T-cell (primary cell): Measurements from ENCODE around the gene TMEM240. TPM values are rescaled to one million over a fixed set of nuclear protein-coding genes. Genes with fewer than 3 reads are reported as not detected.
"Not testable (repeated sequence)": the region's sequence is repeated elsewhere in the genome, so short reads cannot be mapped to it uniquely, and the experiment has no call there.

Experiments
- ATAC-seq, 4 experiments: fragments of 200-7000 bp in 3 of 4; fragments of 150-1000 bp in 1 of 4; cut with Tn5 transposase; replicated peaks in 1 of 4; 1 replicate in 3 of 4; 2 replicates in 1 of 4; pipeline ENCODE4 v1.10.0; 2021; ENCODE audit warnings: moderate library complexity in 3 of 4, mild to moderate bottlenecking in 2 of 4, moderate number of reproducible peaks in 1 of 4
- CTCF ChIA-PET, 2 donors: fragments of 300-600 bp; sonication (Branson Sonifier 250); formaldehyde crosslinking; loops; one replicate each; lab custom pipeline; 2022; ENCODE audit warnings: antibody characterized with exemption in 2 of 2; lab: Charles Lee
- POLR2A ChIA-PET, 2 donors: fragments of 300-600 bp; sonication (Branson Sonifier 250); formaldehyde crosslinking; loops; one replicate each; lab custom pipeline; 2022; ENCODE audit warnings: antibody characterized with exemption in 2 of 2; lab: Charles Lee
- DNase-seq, 35 experiments: peaks; one replicate each; pipeline versions ENCODE4 v3.0.0 to v3.0.0-alpha.2; 2013 to 2023
- H3K27ac ChIP-seq: one replicate; pipeline ENCODE4 v1.5.1; 2013; ENCODE audit warnings: low read length
- H3K27me3 ChIP-seq, 2 experiments: replicated peaks in 1 of 2; 1 replicate in 1 of 2; 2 replicates in 1 of 2; pipeline versions ENCODE4 v1.6.1 to v1.7.0; 2013; ENCODE audit warnings: low read length in 1 of 2, mixed read lengths in 1 of 2; ENCODE audit not compliant: control insufficient read depth in 2 of 2, insufficient read depth in 2 of 2; ENCODE audit errors: extremely low read depth in 1 of 2
- H3K36me3 ChIP-seq, 2 donors: 1 replicate in 1 of 2; 2 replicates in 1 of 2; pipeline versions ENCODE4 v1.6.1 to v1.7.0; 2013; ENCODE audit warnings: low read length in 1 of 2; ENCODE audit not compliant: control insufficient read depth in 2 of 2, insufficient read depth in 1 of 2; ENCODE audit errors: extremely low read depth in 1 of 2
- H3K4me1 ChIP-seq, 2 experiments: 1 replicate in 1 of 2; 2 replicates in 1 of 2; pipeline versions ENCODE4 v1.6.1 to v1.7.0; 2013; ENCODE audit warnings: low read length in 2 of 2, mixed read lengths in 1 of 2; ENCODE audit not compliant: insufficient read depth in 2 of 2, control insufficient read depth in 1 of 2; ENCODE audit errors: extremely low read depth in 1 of 2
- H3K4me3 ChIP-seq, 2 donors: 1 replicate in 1 of 2; 2 replicates in 1 of 2; pipeline versions ENCODE4 v1.5.1 to v1.7.0; 2013; ENCODE audit warnings: mild to moderate bottlenecking in 2 of 2, low read length in 1 of 2, moderate library complexity in 1 of 2; ENCODE audit not compliant: control insufficient read depth in 1 of 2; ENCODE audit errors: extremely low read depth in 1 of 2
- H3K9me3 ChIP-seq: 2 replicates; pipeline ENCODE4 v1.7.0; 2013
- H3K27ac Mint-ChIP-seq, 2 donors: one replicate each; pipeline ENCODE4 v1.8.0; 2020 to 2021; ENCODE audit warnings: mild to moderate bottlenecking in 2 of 2, mixed read lengths in 2 of 2
- H3K27me3 Mint-ChIP-seq, 2 donors: one replicate each; pipeline ENCODE4 v1.8.0; 2021 to 2022; ENCODE audit warnings: mixed read lengths in 2 of 2
- H3K36me3 Mint-ChIP-seq: one replicate; pipeline ENCODE4 v1.8.0; 2021; ENCODE audit warnings: mixed read lengths
- H3K4me1 Mint-ChIP-seq, 3 donors: one replicate each; pipeline ENCODE4 v1.8.0; 2020 to 2022; ENCODE audit warnings: mixed read lengths in 3 of 3, mild to moderate bottlenecking in 1 of 3
- H3K4me3 Mint-ChIP-seq, 3 donors: one replicate each; pipeline ENCODE4 v1.8.0; 2020 to 2022; ENCODE audit warnings: mild to moderate bottlenecking in 3 of 3, mixed read lengths in 3 of 3, moderate library complexity in 3 of 3
- H3K9me3 Mint-ChIP-seq, 3 donors: one replicate each; pipeline ENCODE4 v1.8.0; 2020 to 2022; ENCODE audit warnings: mixed read lengths in 3 of 3
- WGBS: methylation state at CpG from one replicate; pipeline ENCODE4 v1.1.5; 2013; ENCODE audit warnings: missing lambda C conversion rate; ENCODE audit not compliant: insufficient coverage; 5-methylcytosine and 5-hydroxymethylcytosine counted together
- total RNA-seq, 35 experiments: library from RNA in 6 of 35; stranded (reverse) in 6 of 35; fragments of 120-200 nt in 1 of 35; gene quantifications; one replicate each; pipeline versions ENCODE4 v1.2.1 to v1.2.4 and lab custom pipeline; 2013 to 2026

The TMEM240 gene
- total RNA-seq, 5 donors from 2014 or later (not counting 1 experiment from before 2014, with no cell fraction given), result 1.0 to 3.1 (median 1.4) TPM

DNA sequence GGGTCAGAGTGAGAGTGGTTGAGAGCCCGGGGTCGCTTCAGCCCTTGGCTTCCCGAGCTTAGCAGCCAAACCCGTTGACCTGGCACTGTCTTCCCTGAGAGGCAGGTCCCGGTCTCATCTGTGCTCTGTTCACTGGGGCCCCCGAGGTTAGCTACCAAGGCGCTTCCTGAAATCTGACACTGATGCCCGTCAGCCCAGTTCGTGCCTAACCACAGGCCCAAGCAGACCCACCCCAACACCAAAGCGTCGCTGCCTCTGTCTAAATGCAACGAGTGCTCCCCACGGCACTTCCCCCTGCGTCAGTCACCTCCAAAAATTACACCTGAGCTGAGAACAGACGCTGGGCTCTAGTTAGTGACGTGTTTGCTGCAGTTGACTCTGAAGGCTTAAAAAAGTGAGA lies 26.0 kb downstream of the TMEM240 start:
- H3K27ac Mint-ChIP-seq, H3K27me3 Mint-ChIP-seq, H3K36me3 Mint-ChIP-seq, DNase-seq, H3K4me3 ChIP-seq, H3K4me3 Mint-ChIP-seq, H3K9me3 Mint-ChIP-seq, H3K9me3 ChIP-seq, H3K27me3 ChIP-seq, ATAC-seq, H3K27ac ChIP-seq, POLR2A ChIA-PET: not testable (repeated sequence)
- WGBS, result 58% methylated on average over 7 of the region's 16 CpGs
- Histone ChIP-seq H3K36me3 (peaks cover 0 to 14% of the 10 kb centered on the region in 2 donors), H3K4me1 (peaks cover 3 to 14% of the 10 kb centered on the region in 2 experiments)
- CTCF ChIA-PET, result interaction anchor here in 1 of 2 donors (0.6 kb wide), 1 partner anchor 8 kb away, joined by 5 read pairs; no protein-coding TSS in a partner anchor
- H3K4me1 Mint-ChIP-seq, result peaks cover 7 to 18% (median 13%) of the 10 kb centered on the region in 3 donors

DNA sequence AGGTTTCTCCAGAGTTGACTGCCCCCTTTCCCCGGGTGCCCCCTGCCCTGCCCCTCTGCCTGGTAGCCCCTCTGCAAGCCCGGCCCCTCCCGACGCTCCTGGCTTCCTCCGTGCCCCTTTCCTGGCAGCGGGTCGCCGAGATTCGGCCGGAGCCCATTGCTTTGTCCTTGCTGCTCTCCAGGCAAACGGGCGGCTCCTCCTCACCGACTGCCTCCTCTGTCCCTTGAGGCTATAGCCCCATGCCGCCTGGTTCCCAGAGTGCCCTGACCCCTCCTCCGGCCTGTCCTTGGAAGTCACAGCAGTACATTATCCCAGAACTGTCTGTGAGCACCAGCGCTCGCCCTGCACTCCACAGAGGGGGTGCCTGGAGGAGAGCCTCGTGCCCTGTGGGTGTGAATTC lies 26.7 kb downstream of the TMEM240 start:
- H3K9me3 ChIP-seq, H3K27ac ChIP-seq, H3K27me3 Mint-ChIP-seq, POLR2A ChIA-PET, ATAC-seq, DNase-seq, H3K27ac Mint-ChIP-seq, H3K4me3 ChIP-seq, H3K9me3 Mint-ChIP-seq, H3K36me3 Mint-ChIP-seq, H3K27me3 ChIP-seq, CTCF ChIA-PET: not testable (repeated sequence)
- Histone ChIP-seq H3K4me1 (peaks cover 3 to 14% of the 10 kb centered on the region in 2 experiments), H3K36me3 (peaks cover 0 to 14% of the 10 kb centered on the region in 2 donors)
- Mint-ChIP-seq H3K4me3 (peak overlapping the region; percentile 53 to 70 (median 69)), H3K4me1 (peaks cover 7 to 18% (median 13%) of the 10 kb centered on the region in 3 donors)
- WGBS, result no CpG with 5 or more reads among the region's 18 CpGs

- H3K27ac Mint-ChIP-seq, H3K27ac ChIP-seq, H3K36me3 ChIP-seq, CTCF ChIA-PET, H3K9me3 Mint-ChIP-seq, H3K27me3 Mint-ChIP-seq, H3K36me3 Mint-ChIP-seq, POLR2A ChIA-PET, H3K9me3 ChIP-seq, H3K27me3 ChIP-seq: not testable (repeated sequence)
- DNase-seq (peak in 10 of 35 experiments; percentile 3 to 36 (median 16)), ATAC-seq (peak; percentile 15 to 37 (median 33))
- 0% methylated on average over 16 of the region's 52 CpGs for WGBS
- peak overlapping the region in 1 of 2 donors; percentile 40 for H3K4me3 ChIP-seq
- H3K4me1 Mint-ChIP-seq, result peaks cover 7 to 18% (median 13%) of the 10 kb centered on the region in 3 donors
- H3K4me3 Mint-ChIP-seq, result peak overlapping the region; percentile 62 to 92 (median 73)
- H3K4me1 ChIP-seq, result peaks cover 3 to 14% of the 10 kb centered on the region in 2 experiments
Measured at GRCh38 chr1:1512425-1512824, 28.0 kb downstream of the TMEM240 start.

GRCh38 chr1:1511533-1512285 lies 28.7 kb downstream of the TMEM240 start, which contains the start of gene ATAD3A:
ATAD3A (plus strand) TSS chr1:1512162; CDS start chr1:1512269, 107 bp downstream.
- Histone ChIP-seq H3K27ac (peak within 1 kb of the TSS; percentile 79), H3K9me3 (no peaks in the 10 kb centered on the region), H3K27me3 (no peaks in the 10 kb centered on the region), H3K36me3 (peaks cover 0 to 5% of the 10 kb centered on the region in 2 donors), H3K4me3 (peak within 1 kb of the TSS; percentile 78 to 81), H3K4me1 (peaks cover 3 to 14% of the 10 kb centered on the region in 2 experiments)
- ChIA-PET CTCF (interaction anchor here in 1 of 2 donors (0.6 kb wide), 1 partner anchor 62 kb away, joined by 3 read pairs; no protein-coding TSS in a partner anchor), POLR2A (no interaction called here)
- peak within 1 kb of the TSS; percentile 87 to 91 for H3K27ac Mint-ChIP-seq
- peak within 1 kb of the TSS; percentile 83 to 92 (median 90) for H3K4me3 Mint-ChIP-seq
- ATAC-seq (peak; percentile 94 to 96 (median 94)), DNase-seq (peak; percentile 81 to 97 (median 92))
- H3K9me3 Mint-ChIP-seq, result no peaks in the 10 kb centered on the region
- WGBS, result under 1% methylated on average over 98 of the region's 99 CpGs
- H3K27me3 Mint-ChIP-seq, result no peaks in the 10 kb centered on the region
- peaks cover 7 to 18% (median 13%) of the 10 kb centered on the region in 3 donors for H3K4me1 Mint-ChIP-seq
- H3K36me3 Mint-ChIP-seq, result no peaks in the 10 kb centered on the region

- Mint-ChIP-seq H3K4me1 (peaks cover 7 to 18% (median 13%) of the 10 kb centered on the region in 3 donors), H3K9me3 (no peaks in the 10 kb centered on the region), H3K4me3 (peak overlapping the region; percentile 79 to 92 (median 83)), H3K36me3 (no peaks in the 10 kb centered on the region), H3K27ac (peak overlapping the region; percentile 78 to 82), H3K27me3 (no peaks in the 10 kb centered on the region)
- H3K4me1 ChIP-seq, result peaks cover 3 to 14% of the 10 kb centered on the region in 2 experiments
- peak overlapping the region; percentile 78 to 81 for H3K4me3 ChIP-seq
- no peak for DNase-seq
- H3K9me3 ChIP-seq, result no peaks in the 10 kb centered on the region
- WGBS, result 6% methylated on average over 11 of the region's 17 CpGs
- no peaks in the 10 kb centered on the region for H3K27me3 ChIP-seq
- ChIA-PET POLR2A (no interaction called here), CTCF (interaction anchor here in 1 of 2 donors (0.6 kb wide), 2 partner anchors 12 to 62 kb away, joined by 3 to 6 read pairs; no protein-coding TSS in a partner anchor)
- no peak for ATAC-seq
- H3K36me3 ChIP-seq, result peaks cover 0 to 3% of the 10 kb centered on the region in 2 donors
- H3K27ac ChIP-seq, result no peak overlapping the region
Measured at GRCh38 chr1:1510912-1511532, 29.4 kb downstream of the TMEM240 start.

DNA sequence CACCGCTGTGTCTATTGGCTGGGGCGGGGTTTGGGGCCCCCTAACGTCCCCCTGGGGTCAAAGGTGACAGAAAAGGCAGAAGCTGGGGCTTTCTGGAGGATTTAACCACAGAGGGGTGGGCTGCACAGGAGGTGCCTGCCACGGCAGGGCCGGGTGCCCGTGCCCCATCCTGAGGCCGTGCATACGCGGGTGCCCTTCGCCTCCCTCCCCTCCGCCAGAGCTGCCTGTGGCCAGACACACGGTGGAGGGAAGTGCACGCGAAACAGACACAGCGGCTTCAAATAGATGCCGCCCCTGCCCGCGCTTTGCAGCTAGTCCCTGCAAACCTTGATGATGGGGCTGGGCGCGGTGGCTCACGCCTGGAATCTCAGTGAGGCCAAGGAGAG lies 31.0 kb downstream of the TMEM240 start:
- POLR2A ChIA-PET, DNase-seq, H3K36me3 ChIP-seq, H3K27ac Mint-ChIP-seq, ATAC-seq, H3K4me3 Mint-ChIP-seq, H3K27ac ChIP-seq, H3K36me3 Mint-ChIP-seq, H3K9me3 Mint-ChIP-seq, H3K4me3 ChIP-seq, H3K9me3 ChIP-seq, H3K27me3 Mint-ChIP-seq, CTCF ChIA-PET, H3K27me3 ChIP-seq: not testable (repeated sequence)
- 74% methylated on average over 7 of the region's 21 CpGs for WGBS
- peaks cover 18 to 24% (median 21%) of the 10 kb centered on the region in 3 donors for H3K4me1 Mint-ChIP-seq
- peaks cover 3 to 22% of the 10 kb centered on the region in 2 experiments for H3K4me1 ChIP-seq
